Bladder microvascular endothelial cell (primary cell): Measurements from ENCODE around the gene HMX2. TPM values are rescaled to one million over a fixed set of nuclear protein-coding genes. Genes with fewer than 3 reads are reported as not detected.

Source experiments
- total RNA-seq: library from RNA; depleted of rRNA; stranded (reverse); fragments of >200 nt; gene quantifications from 2 replicates; pipeline ENCODE4 v1.2.3, GENCODE V29; 2014

The HMX2 gene, protein sequence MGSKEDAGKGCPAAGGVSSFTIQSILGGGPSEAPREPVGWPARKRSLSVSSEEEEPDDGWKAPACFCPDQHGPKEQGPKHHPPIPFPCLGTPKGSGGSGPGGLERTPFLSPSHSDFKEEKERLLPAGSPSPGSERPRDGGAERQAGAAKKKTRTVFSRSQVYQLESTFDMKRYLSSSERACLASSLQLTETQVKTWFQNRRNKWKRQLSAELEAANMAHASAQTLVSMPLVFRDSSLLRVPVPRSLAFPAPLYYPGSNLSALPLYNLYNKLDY
- total RNA-seq = not detected in 2 replicates

DNA sequence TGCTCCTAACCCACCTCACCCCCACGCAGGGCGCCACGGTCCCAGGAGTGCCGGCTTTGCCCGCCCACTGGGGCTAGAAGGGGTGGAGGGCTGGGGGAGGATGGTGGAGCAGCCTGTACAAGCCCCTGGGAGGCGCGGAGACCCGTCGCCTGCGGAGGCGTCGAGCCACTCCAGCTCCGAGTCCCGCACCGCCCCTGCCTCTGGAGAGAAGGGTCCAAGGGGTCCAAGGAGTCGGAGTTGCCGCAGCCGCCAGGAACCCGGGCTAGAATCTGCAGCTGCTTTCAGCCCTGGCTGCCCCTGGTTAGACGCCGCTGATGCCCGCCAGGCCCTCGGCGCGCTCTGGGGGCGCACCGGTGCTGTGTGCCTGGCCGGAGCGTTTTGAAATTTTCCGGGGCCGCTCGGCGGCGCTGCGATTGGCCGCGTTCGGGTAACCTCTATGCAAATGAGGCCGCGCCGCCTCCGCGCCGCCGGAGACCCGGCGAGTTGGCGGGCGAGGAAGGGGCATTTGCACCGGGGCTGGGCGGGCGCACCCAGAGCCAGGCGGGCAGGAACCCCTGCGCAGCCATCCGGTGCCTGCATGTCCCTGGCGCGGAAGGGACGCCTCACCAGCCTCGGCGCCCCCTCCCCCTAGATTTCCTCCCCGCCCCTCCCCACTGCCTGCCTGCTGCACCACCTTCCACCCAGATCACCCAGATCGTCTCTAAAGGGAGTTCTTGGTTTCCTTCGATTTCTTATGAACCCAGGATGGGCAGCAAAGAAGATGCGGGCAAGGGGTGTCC is at the start of gene HMX2:
TSS of gene HMX2 (plus strand) at position 502 of the 779 bp plus-strand sequence. CDS start at position 745, 243 bp downstream.

DNA sequence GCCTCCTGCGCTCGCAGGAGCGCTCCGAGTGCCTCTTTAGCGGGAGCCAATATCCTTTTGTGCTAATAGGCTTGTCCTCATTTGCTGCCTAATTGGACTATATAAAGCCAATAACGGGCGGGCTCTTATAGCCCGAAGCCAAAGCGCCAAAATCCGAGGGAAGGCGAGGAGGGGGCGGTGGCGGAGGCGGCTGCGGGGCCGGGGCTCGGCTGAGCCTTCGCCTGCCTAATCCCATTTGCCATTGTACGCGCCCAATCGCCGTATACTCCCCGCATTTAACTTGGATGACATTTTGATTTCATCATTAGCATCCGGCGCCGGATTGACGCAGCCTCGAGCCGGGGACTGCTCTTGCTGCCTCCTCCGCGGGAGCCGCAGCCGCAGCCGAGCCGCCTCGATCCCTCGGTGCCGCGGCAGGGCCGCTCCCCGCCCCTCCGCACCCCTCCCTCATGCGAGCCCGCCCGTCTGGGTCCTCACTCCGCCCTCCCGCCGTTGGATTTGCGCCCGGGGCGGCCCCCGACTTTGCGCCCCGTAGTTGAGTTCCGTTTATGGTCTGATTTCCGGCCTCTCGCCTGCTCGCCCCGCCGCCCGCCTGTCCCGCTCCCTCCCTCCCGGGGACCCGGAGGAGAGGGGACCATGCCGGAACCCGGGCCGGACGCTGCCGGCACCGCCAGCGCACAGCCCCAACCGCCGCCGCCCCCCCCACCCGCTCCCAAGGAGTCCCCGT is 12.4 kb upstream of the HMX2 start, which contains the start of gene HMX3:
TSS of gene HMX3 (plus strand) at position 556 of the 727 bp plus-strand sequence. CDS start at position 637, 81 bp downstream.

DNA sequence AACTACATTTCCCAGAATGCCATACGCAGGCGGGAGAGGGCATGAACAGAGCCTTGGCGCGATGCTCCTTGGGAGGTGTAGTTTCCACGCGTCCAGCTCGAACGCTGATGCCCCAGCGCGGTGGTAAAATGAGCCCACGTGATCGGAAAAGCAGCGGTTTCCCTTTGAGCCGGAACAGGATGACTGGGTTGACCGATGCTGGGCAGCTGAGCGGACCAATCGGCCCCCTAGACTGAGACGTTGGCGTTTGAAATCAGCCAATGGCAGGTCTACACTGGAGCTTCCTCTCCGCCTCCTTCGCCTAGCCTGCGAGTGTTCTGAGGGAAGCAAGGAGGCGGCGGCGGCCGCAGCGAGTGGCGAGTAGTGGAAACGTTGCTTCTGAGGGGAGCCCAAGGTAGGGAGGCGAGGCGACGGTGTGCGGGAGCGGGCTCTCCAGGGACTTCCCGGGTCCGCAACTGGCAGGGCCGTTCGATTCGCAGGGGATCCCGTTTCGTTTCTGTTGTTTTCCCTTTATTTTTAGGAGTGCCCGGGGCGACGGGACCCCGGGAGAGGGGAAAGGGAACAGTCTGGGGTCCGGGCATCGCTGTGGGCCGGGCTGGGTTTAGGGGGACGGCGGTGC is 6.3 kb downstream of the HMX2 start, which contains the start of gene BUB3:
TSS of gene BUB3 (plus strand) at position 311 of the 619 bp plus-strand sequence. CDS start 516 bp downstream, outside the sequence.

Other genes with a start within 250 kb of the HMX2 start
- not detected in 2 replicates for gene FAM24A, start 237.5 kb upstream of the HMX2 start, total RNA-seq
- 9.1 and 21.5 TPM in 2 replicates for gene C10orf88, start 193.9 kb upstream of the HMX2 start, total RNA-seq
- 1.5 and 2.0 TPM in 2 replicates for gene PSTK, start 167.7 kb upstream of the HMX2 start, total RNA-seq
- gene IKZF5, start 139.3 kb upstream of the HMX2 start, total RNA-seq = 1.8 and 4.8 TPM in 2 replicates
- 2.1 and 4.0 TPM in 2 replicates for gene ACADSB, start 139.1 kb upstream of the HMX2 start, total RNA-seq
- 0.16 TPM in 1 of 2 replicates, not detected in the other for gene HMX3, start 12.2 kb upstream of the HMX2 start, total RNA-seq
- gene BUB3, start 6.3 kb downstream of the HMX2 start, total RNA-seq = 181 and 232 TPM in 2 replicates